ENCODE measurements around the gene HENMT1. TPM values are rescaled to one million over a fixed set of nuclear protein-coding genes. Genes with fewer than 3 reads are reported as not detected.

The HENMT1 gene
- total and polyA plus RNA-seq, 9 of the 15 experiments (the other 6 are each of a cell fraction or from before 2014, with no cell fraction given): not detected

DNA sequence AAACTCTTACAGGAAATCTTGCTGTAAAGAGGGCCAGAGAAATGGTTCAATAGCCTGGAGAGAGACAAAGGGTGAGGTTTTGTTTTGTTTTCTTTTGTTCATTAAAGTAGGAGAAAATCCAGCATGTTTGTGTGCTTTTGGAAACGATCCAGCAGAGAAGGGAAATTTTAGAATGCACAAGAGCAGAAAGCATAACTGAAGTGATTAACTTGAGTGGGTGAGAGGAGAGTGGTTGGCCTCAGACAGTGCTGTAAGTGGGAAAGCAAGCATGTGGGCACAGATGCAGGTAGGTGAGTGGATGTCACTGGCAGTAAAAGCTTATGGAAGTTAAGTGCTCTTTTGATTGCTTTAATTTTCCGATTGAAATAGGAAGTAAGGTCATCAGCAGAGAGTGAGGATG, 50.8 kb downstream of the HENMT1 start (continued):
- TF ChIP-seq, protein P1, sequence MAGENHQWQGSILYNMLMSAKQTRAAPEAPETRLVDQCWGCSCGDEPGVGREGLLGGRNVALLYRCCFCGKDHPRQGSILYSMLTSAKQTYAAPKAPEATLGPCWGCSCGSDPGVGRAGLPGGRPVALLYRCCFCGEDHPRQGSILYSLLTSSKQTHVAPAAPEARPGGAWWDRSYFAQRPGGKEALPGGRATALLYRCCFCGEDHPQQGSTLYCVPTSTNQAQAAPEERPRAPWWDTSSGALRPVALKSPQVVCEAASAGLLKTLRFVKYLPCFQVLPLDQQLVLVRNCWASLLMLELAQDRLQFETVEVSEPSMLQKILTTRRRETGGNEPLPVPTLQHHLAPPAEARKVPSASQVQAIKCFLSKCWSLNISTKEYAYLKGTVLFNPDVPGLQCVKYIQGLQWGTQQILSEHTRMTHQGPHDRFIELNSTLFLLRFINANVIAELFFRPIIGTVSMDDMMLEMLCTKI (IDR thresholded peaks at IDR 0.05; ENCODE audit: partially characterized antibody): no peak
- TF ChIP-seq PML (IDR thresholded peaks at IDR 0.05; ENCODE audit: low read length) (no peak), NFIC (IDR thresholded peaks at IDR 0.05) (no peak), PKNOX1 (IDR thresholded peaks at IDR 0.05) (no peak), RFX7 (CRISPR knock-in tag; IDR thresholded peaks at IDR 0.05) (no peak), ZNF668 (CRISPR knock-in tag; IDR thresholded peaks at IDR 0.05) (no peak), ERF (CRISPR knock-in tag; IDR thresholded peaks at IDR 0.05) (no peak), GABPB1 (CRISPR knock-in tag; IDR thresholded peaks at IDR 0.05) (no peak)
- TF ChIP-seq, protein P2, sequence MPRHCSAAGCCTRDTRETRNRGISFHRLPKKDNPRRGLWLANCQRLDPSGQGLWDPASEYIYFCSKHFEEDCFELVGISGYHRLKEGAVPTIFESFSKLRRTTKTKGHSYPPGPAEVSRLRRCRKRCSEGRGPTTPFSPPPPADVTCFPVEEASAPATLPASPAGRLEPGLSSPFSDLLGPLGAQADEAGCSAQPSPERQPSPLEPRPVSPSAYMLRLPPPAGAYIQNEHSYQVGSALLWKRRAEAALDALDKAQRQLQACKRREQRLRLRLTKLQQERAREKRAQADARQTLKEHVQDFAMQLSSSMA (CRISPR knock-in tag; IDR thresholded peaks at IDR 0.05): no peak
